Thymus (tissue), 11 donors: ENCODE measurements around the gene PTGES3. TPM values are rescaled to one million over a fixed set of nuclear protein-coding genes. Genes with fewer than 3 reads are reported as not detected.
A peak's percentile ranks its signal among the peaks of the same experiment; 100 is the strongest.

Source experiments
- DNase-seq, 9 donors: peaks; one replicate each; pipeline ENCODE4 v3.0.0-alpha.2; 2013; ENCODE audit warnings: low spot score in 9 of 9, low read depth in 6 of 9, missing footprints in 1 of 9
- H3K27ac ChIP-seq, 2 donors: one replicate each; pipeline ENCODE4 v1.5.1; 2013; ENCODE audit warnings: control low read depth in 1 of 2, low read depth in 1 of 2, low read length in 1 of 2, mild to moderate bottlenecking in 1 of 2, moderate library complexity in 1 of 2
- H3K27me3 ChIP-seq, 2 donors: one replicate each; pipeline ENCODE4 v1.5.1; 2013; ENCODE audit warnings: low read length in 1 of 2; ENCODE audit not compliant: control insufficient read depth in 2 of 2, insufficient read depth in 1 of 2
- H3K36me3 ChIP-seq, 2 donors: one replicate each; pipeline ENCODE4 v1.5.1; 2013; ENCODE audit warnings: low read length in 1 of 2, mild to moderate bottlenecking in 1 of 2, moderate library complexity in 1 of 2; ENCODE audit not compliant: control insufficient read depth in 2 of 2, insufficient read depth in 2 of 2
- H3K4me1 ChIP-seq, 2 donors: one replicate each; pipeline ENCODE4 v1.5.1; 2013; ENCODE audit warnings: low read length in 2 of 2; ENCODE audit not compliant: control insufficient read depth in 2 of 2, insufficient read depth in 2 of 2
- H3K4me3 ChIP-seq, 2 donors: one replicate each; pipeline ENCODE4 v1.5.1; 2013; ENCODE audit warnings: low read length in 2 of 2, control low read depth in 1 of 2, mild to moderate bottlenecking in 1 of 2
- H3K9me3 ChIP-seq, 2 donors: one replicate each; pipeline ENCODE4 v1.5.1; 2013; ENCODE audit warnings: low read length in 1 of 2, mild to moderate bottlenecking in 1 of 2; ENCODE audit not compliant: control insufficient read depth in 2 of 2, insufficient read depth in 1 of 2
- WGBS: extraction: QIAGEN DNeasy Blood & Tissue Kit; methylation state at CpG from one replicate; pipeline ENCODE4 v1.1.7; 2013; 5-methylcytosine and 5-hydroxymethylcytosine counted together
- polyA plus RNA-seq: library from polyadenylated mRNA; stranded (reverse); fragments of 200-250 nt; gene quantifications from one replicate; pipeline ENCODE4 v1.2.3, GENCODE V29; 2013
- total RNA-seq: library from RNA; stranded (reverse); fragments of 120-200 nt; gene quantifications from one replicate; pipeline ENCODE4 v1.2.4, GENCODE V29; 2013
- donor health status: healthy.

PTGES3 gene
- total and polyA plus RNA-seq, 2 donors: 101 to 161 TPM

DNA sequence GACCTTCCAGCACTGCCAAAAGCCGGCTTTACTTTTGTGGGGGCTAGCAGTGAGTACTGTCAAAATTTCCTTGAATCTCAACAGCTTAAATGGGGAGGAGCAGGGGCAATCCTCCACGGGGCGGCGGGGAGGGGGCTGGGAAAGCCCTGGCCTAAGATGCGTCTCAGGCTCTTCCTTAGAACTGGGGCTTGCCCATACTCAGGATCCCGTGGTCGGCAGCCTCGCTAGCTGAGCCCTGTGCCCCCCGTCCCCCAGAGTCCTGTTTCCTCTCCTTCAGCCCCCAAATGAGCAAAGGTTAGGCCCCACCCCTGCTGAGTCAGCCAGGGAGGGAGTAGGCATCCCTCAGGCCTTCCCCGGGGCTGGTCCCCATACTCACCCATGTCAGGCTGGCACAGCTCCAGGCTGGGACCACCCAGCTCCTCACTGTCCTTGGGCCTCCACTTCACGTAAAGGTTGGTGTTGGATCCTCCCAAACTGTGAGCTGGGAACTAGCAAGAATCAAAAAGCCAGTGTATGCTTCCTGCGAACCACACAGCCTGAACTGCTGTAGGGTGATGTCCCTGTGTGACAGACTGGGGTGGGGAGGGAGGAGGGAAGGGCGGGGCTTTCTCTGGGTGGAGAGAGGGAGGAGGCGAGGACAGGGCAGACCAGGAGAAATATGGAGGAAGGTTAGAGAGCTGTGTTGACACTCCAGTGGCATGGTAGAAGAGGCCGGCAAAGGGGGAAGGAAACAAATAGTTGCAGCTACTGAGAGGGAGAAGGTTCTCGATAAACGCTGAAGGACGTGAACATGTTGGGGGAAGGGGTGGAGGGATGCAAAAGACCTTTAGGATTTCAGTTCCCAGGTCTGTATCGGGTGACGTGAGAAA is 52.0 kb downstream of the PTGES3 start:
- Histone ChIP-seq H3K27me3 (no peaks in the 10 kb centered on the region), H3K36me3 (peaks cover 33 to 40% of the 10 kb centered on the region in 2 donors), H3K4me3 (peak overlapping the region; percentile 82 to 90), H3K4me1 (peaks cover 26 to 57% of the 10 kb centered on the region in 2 donors), H3K9me3 (no peaks in the 10 kb centered on the region), H3K27ac (peak overlapping the region; percentile 98 to 99)
- under 1% methylated on average over 20 of the region's 20 CpGs for WGBS
- peak; percentile 85 to 95 (median 88) for DNase-seq

- Histone ChIP-seq H3K4me3 (peak overlapping the region; percentile 82 to 90), H3K27ac (peak overlapping the region; percentile 98 to 99), H3K36me3 (peaks cover 31 to 38% of the 10 kb centered on the region in 2 donors), H3K27me3 (no peaks in the 10 kb centered on the region), H3K4me1 (peaks cover 34 to 66% of the 10 kb centered on the region in 2 donors), H3K9me3 (no peaks in the 10 kb centered on the region)
- under 1% methylated on average over 47 of the region's 47 CpGs for WGBS
- DNase-seq: peak in 7 of 9 donors; percentile 59 to 87 (median 67)
Measured at GRCh38 chr12:56634837-56635791, 53.0 kb downstream of the PTGES3 start.

GRCh38 chr12:56634242-56634836 is 53.7 kb downstream of the PTGES3 start:
- H3K9me3 ChIP-seq: no peaks in the 10 kb centered on the region
- H3K4me1 ChIP-seq: peaks cover 34 to 66% of the 10 kb centered on the region in 2 donors
- peak overlapping the region; percentile 82 to 90 for H3K4me3 ChIP-seq
- H3K27me3 ChIP-seq: no peaks in the 10 kb centered on the region
- WGBS: 1% methylated on average over 27 of the region's 27 CpGs
- H3K27ac ChIP-seq: peak overlapping the region; percentile 98 to 99
- H3K36me3 ChIP-seq: peaks cover 23 to 30% of the 10 kb centered on the region in 2 donors
- peak in 6 of 9 donors; percentile 53 to 78 (median 62) for DNase-seq

- peaks cover 34 to 71% of the 10 kb centered on the region in 2 donors for H3K4me1 ChIP-seq
Measured at GRCh38 chr12:56633468-56634241, 54.4 kb downstream of the PTGES3 start.

GRCh38 chr12:56632701-56633467 is 55.2 kb downstream of the PTGES3 start:
- Histone ChIP-seq H3K9me3 (no peaks in the 10 kb centered on the region), H3K27ac (peak overlapping the region; percentile 43 to 87), H3K4me1 (peaks cover 38 to 79% of the 10 kb centered on the region in 2 donors), H3K4me3 (peak overlapping the region; percentile 46 to 82), H3K36me3 (peaks cover 8 to 17% of the 10 kb centered on the region in 2 donors), H3K27me3 (no peaks in the 10 kb centered on the region)
- DNase-seq: peak in 1 of 9 donors; percentile 10
- 62% methylated on average over 4 of the region's 4 CpGs for WGBS

More at GRCh38 chr12:56633468-56634241, 54.4 kb downstream of the PTGES3 start:
- peak overlapping the region; percentile 82 to 90 for H3K4me3 ChIP-seq
- H3K27ac ChIP-seq: peak overlapping the region; percentile 98 to 99
- H3K36me3 ChIP-seq: peaks cover 16 to 24% of the 10 kb centered on the region in 2 donors
- peak in 1 of 9 donors; percentile 15 for DNase-seq
- no peaks in the 10 kb centered on the region for H3K9me3 ChIP-seq
- 75% methylated on average over 12 of the region's 12 CpGs for WGBS
- H3K27me3 ChIP-seq: no peaks in the 10 kb centered on the region

GRCh38 chr12:56631790-56632700 is 56.0 kb downstream of the PTGES3 start:
- Histone ChIP-seq H3K4me3 (peak overlapping the region; percentile 46 to 82), H3K9me3 (no peaks in the 10 kb centered on the region), H3K27ac (peak overlapping the region; percentile 71 to 87), H3K36me3 (peaks cover 10 to 13% of the 10 kb centered on the region in 2 donors), H3K27me3 (no peaks in the 10 kb centered on the region), H3K4me1 (peaks cover 36 to 79% of the 10 kb centered on the region in 2 donors)
- 8% methylated on average over 13 of the region's 13 CpGs for WGBS
- DNase-seq: peak in 3 of 9 donors; percentile 51 to 71 (median 58)

GRCh38 chr12:56630180-56630632 is 57.9 kb downstream of the PTGES3 start, which contains the start of gene BAZ2A:
Gene BAZ2A, minus strand, starts transcription at chr12:56630326. Its CDS starts 12,796 bp downstream, at chr12:56617530.
- Histone ChIP-seq H3K27ac (peak within 1 kb of the TSS; percentile 81 to 86), H3K27me3 (no peaks in the 10 kb centered on the region), H3K4me3 (peak within 1 kb of the TSS; percentile 94 to 100), H3K36me3 (peaks cover 15 to 23% of the 10 kb centered on the region in 2 donors), H3K9me3 (no peaks in the 10 kb centered on the region), H3K4me1 (peaks cover 35 to 61% of the 10 kb centered on the region in 2 donors)
- peak; percentile 57 to 92 (median 83) for DNase-seq
- 1% methylated on average over 31 of the region's 31 CpGs for WGBS
